MG63 (cell line): Measurements from ENCODE around the gene NOC3L. TPM values are rescaled to one million over a fixed set of nuclear protein-coding genes. Genes with fewer than 3 reads are reported as not detected.

ENCODE experiments used
- DNase-seq: peaks from one replicate; pipeline ENCODE4 v3.0.0-alpha.2; 2020
- H3K27me3 ChIP-seq: fragments of 250-450 bp; sonication (Bioruptor Pico); 2 replicates; pipeline ENCODE4 v1.5.1; 2020; ENCODE audit warnings: mild to moderate bottlenecking, moderate library complexity
- H3K36me3 ChIP-seq: fragments of 250-450 bp; sonication (Bioruptor Pico); 2 replicates; pipeline ENCODE4 v1.5.1; 2020; ENCODE audit warnings: mild to moderate bottlenecking, moderate library complexity
- H3K4me3 ChIP-seq: fragments of 250-450 bp; sonication (Bioruptor Pico); 2 replicates; pipeline ENCODE4 v1.5.1; 2020; ENCODE audit warnings: mild to moderate bottlenecking, moderate library complexity
- H3K9me3 ChIP-seq: fragments of 250-450 bp; sonication (Bioruptor Pico); 2 replicates; pipeline ENCODE4 v1.5.1; 2020; ENCODE audit warnings: mild to moderate bottlenecking, moderate library complexity
- total RNA-seq: library from RNA; depleted of rRNA; stranded (reverse); fragments of >200 nt; shearing (Covaris generic); gene quantifications from 2 replicates; pipeline ENCODE4 v1.2.3, GENCODE V29; 2014; ENCODE audit warnings: low replicate concordance; rRNA removed

Gene NOC3L
- total RNA-seq, 1 experiment from 2014 or later: 43.1 TPM

DNA sequence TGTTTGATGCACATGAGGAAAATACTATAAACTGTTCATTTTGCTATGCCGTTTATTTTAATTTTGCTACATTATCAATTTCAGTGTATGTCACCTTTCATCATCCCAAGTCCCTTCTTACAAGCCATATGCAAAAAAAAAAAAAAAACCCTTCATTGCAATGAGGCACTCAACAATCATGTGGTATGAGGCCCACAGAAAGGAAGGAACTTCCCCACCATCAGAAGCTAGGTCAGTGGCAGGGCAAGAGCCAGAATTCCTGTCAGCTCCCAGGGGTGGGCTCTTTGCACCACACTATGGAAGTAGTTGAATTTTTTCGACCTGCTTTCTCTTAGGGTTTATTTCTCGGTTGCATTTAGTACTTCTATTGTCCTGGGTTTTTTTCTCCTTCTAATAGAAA, 75.4 kb downstream of the NOC3L start:
- no peaks in the 10 kb centered on the region for H3K27me3 ChIP-seq
- H3K4me3 ChIP-seq: no peak overlapping the region
- H3K9me3 ChIP-seq: no peaks in the 10 kb centered on the region
- no peak for DNase-seq
- H3K36me3 ChIP-seq: no peaks in the 10 kb centered on the region; the same call in 1 of the 2 replicates

DNA sequence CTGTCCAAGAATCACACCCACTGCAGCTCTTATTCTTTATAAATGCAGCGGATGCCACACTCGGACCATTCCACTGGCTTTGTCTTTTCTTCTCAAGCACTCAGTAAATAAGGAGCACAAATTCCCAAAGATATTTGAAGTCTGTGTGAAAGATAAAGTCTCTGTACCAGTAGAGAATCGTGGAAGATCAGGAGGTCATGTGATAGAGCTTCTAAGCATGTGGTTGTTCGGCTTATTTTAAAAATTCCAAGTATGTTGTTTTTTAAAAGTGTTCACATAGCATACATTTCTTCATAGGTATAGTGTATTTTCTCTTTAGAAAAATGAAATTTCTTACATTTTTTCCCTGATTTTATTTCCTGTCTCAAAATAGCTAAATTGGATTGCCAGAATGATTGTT, 75.8 kb downstream of the NOC3L start:
- H3K4me3 ChIP-seq: no peak overlapping the region
- no peaks in the 10 kb centered on the region; the same call in 1 of the 2 replicates for H3K36me3 ChIP-seq
- DNase-seq: no peak
- H3K9me3 ChIP-seq: no peaks in the 10 kb centered on the region
- H3K27me3 ChIP-seq: no peaks in the 10 kb centered on the region

- no peak for DNase-seq
- H3K36me3 ChIP-seq: no peaks in the 10 kb centered on the region; the same call in 1 of the 2 replicates
- no peaks in the 10 kb centered on the region for H3K27me3 ChIP-seq
- no peak overlapping the region for H3K4me3 ChIP-seq
- no peaks in the 10 kb centered on the region for H3K9me3 ChIP-seq
Measured at GRCh38 chr10:94285271-94285670, 77.5 kb downstream of the NOC3L start.

Other genes with a start within 250 kb of the NOC3L start
- 7.2 TPM in 2 replicates for gene TBC1D12, start 39.6 kb upstream of the NOC3L start, total RNA-seq
- gene HELLS, start 182.8 kb upstream of the NOC3L start, total RNA-seq: 36.9 and 39.1 TPM in 2 replicates